IPS-18a (cell line): ENCODE results near the gene CTSA.
A peak's percentile ranks its signal among the peaks of the same experiment; 100 is the strongest.

ENCODE experiments used
- H3K27ac ChIP-seq: one replicate; pipeline ENCODE4 v1.5.1; 2013; ENCODE audit warnings: low read length
- H3K27me3 ChIP-seq: one replicate; pipeline ENCODE4 v1.6.1; 2013; ENCODE audit warnings: mild to moderate bottlenecking, low read length; ENCODE audit not compliant: control insufficient read depth, insufficient read depth
- H3K36me3 ChIP-seq: one replicate; pipeline ENCODE4 v1.6.1; 2013; ENCODE audit warnings: low read depth, low read length; ENCODE audit not compliant: control insufficient read depth
- H3K4me1 ChIP-seq: one replicate; pipeline ENCODE4 v1.6.1; 2013; ENCODE audit warnings: low read depth, low read length; ENCODE audit not compliant: control insufficient read depth
- H3K4me3 ChIP-seq: one replicate; pipeline ENCODE4 v1.5.1; 2013; ENCODE audit warnings: low read length
- H3K9ac ChIP-seq: one replicate; pipeline ENCODE4 v1.6.1; 2013; ENCODE audit warnings: mild to moderate bottlenecking, low read length, moderate library complexity
- H3K9me3 ChIP-seq: one replicate; pipeline ENCODE4 v1.6.1; 2013; ENCODE audit warnings: low read depth, low read length; ENCODE audit not compliant: control insufficient read depth

Gene CTSA

GRCh38 chr20:45902199-45902701 lies 11.1 kb downstream of the CTSA start:
- Histone ChIP-seq H3K9me3 (no peaks in the 10 kb centered on the region), H3K27me3 (no peaks in the 10 kb centered on the region), H3K4me1 (no peaks in the 10 kb centered on the region), H3K9ac (no peak overlapping the region), H3K36me3 (peaks cover 69% of the 10 kb centered on the region), H3K27ac (no peak overlapping the region), H3K4me3 (no peak overlapping the region)

GRCh38 chr20:45904583-45905504 lies 13.7 kb downstream of the CTSA start:
- Histone ChIP-seq H3K27me3 (no peaks in the 10 kb centered on the region), H3K4me3 (no peak overlapping the region), H3K9ac (no peak overlapping the region), H3K4me1 (no peaks in the 10 kb centered on the region), H3K36me3 (peaks cover 64% of the 10 kb centered on the region), H3K27ac (no peak overlapping the region), H3K9me3 (no peaks in the 10 kb centered on the region)

- H3K9ac ChIP-seq, result no peak overlapping the region
- no peaks in the 10 kb centered on the region for H3K4me1 ChIP-seq
- no peaks in the 10 kb centered on the region for H3K27me3 ChIP-seq
- no peak overlapping the region for H3K27ac ChIP-seq
- no peak overlapping the region for H3K4me3 ChIP-seq
- H3K36me3 ChIP-seq, result peaks cover 59% of the 10 kb centered on the region
- no peaks in the 10 kb centered on the region for H3K9me3 ChIP-seq
Measured at GRCh38 chr20:45905505-45906079, 14.5 kb downstream of the CTSA start.

- Histone ChIP-seq H3K4me1 (peaks cover 1% of the 10 kb centered on the region), H3K9ac (no peak overlapping the region), H3K9me3 (no peaks in the 10 kb centered on the region), H3K4me3 (no peak overlapping the region), H3K36me3 (peaks cover 48% of the 10 kb centered on the region), H3K27me3 (no peaks in the 10 kb centered on the region), H3K27ac (no peak overlapping the region)
Measured at GRCh38 chr20:45907219-45907948, 16.2 kb downstream of the CTSA start.

GRCh38 chr20:45908084-45908483 lies 16.9 kb downstream of the CTSA start:
- Histone ChIP-seq H3K4me3 (no peak overlapping the region), H3K36me3 (peaks cover 46% of the 10 kb centered on the region), H3K27me3 (no peaks in the 10 kb centered on the region), H3K27ac (no peak overlapping the region), H3K9ac (no peak overlapping the region), H3K4me1 (peaks cover 3% of the 10 kb centered on the region), H3K9me3 (no peaks in the 10 kb centered on the region)

- no peak overlapping the region for H3K4me3 ChIP-seq
Measured at GRCh38 chr20:45909336-45909808, 18.2 kb downstream of the CTSA start.

GRCh38 chr20:45909817-45910669 lies 18.9 kb downstream of the CTSA start:
- Histone ChIP-seq H3K36me3 (peaks cover 28% of the 10 kb centered on the region), H3K27ac (no peak overlapping the region), H3K4me1 (peaks cover 3% of the 10 kb centered on the region), H3K9me3 (no peaks in the 10 kb centered on the region), H3K4me3 (peak overlapping the region; percentile 18), H3K9ac (no peak overlapping the region), H3K27me3 (no peaks in the 10 kb centered on the region)

More at GRCh38 chr20:45909336-45909808, 18.2 kb downstream of the CTSA start:
- Histone ChIP-seq H3K27me3 (no peaks in the 10 kb centered on the region), H3K4me1 (peaks cover 3% of the 10 kb centered on the region), H3K27ac (no peak overlapping the region), H3K36me3 (peaks cover 35% of the 10 kb centered on the region), H3K9ac (no peak overlapping the region), H3K9me3 (no peaks in the 10 kb centered on the region)

GRCh38 chr20:45910670-45911485 lies 19.7 kb downstream of the CTSA start:
- Histone ChIP-seq H3K27me3 (no peaks in the 10 kb centered on the region), H3K9me3 (no peaks in the 10 kb centered on the region), H3K27ac (peak overlapping the region; percentile 22), H3K36me3 (peaks cover 21% of the 10 kb centered on the region), H3K9ac (peak overlapping the region; percentile 64), H3K4me3 (peak overlapping the region; percentile 66), H3K4me1 (peaks cover 3% of the 10 kb centered on the region)

- Histone ChIP-seq H3K27ac (peak within 1 kb of the TSS; percentile 22), H3K36me3 (peaks cover 15% of the 10 kb centered on the region), H3K9ac (peak within 1 kb of the TSS; percentile 64), H3K4me1 (peaks cover 3% of the 10 kb centered on the region), H3K4me3 (peak within 1 kb of the TSS; percentile 66), H3K27me3 (no peaks in the 10 kb centered on the region), H3K9me3 (no peaks in the 10 kb centered on the region)
Measured at GRCh38 chr20:45911486-45912343, 20.6 kb downstream of the CTSA start, which contains the start of gene PLTP. PLTP (minus strand) TSS chr20:45912155; CDS start chr20:45911452, 703 bp downstream.
